ENCODE measurements around the gene CEP20.

The CEP20 gene

GRCh38 chr16:15825750-15826305 lies 62.6 kb downstream of the CEP20 start:
- Histone ChIP-seq H3K36me3 (ENCODE audit: insufficient read depth, low read depth, low read length) (no peaks in the 10 kb centered on the region), H3K4me1 (ENCODE audit: insufficient read depth, low read length) (no peaks in the 10 kb centered on the region), H3K27ac (ENCODE audit: low read length) (no peak overlapping the region), H3K27me3 (ENCODE audit: insufficient read depth, low read length) (no peaks in the 10 kb centered on the region), H3K9ac (ENCODE audit: low read depth, low read length) (no peak overlapping the region), H3K9me3 (ENCODE audit: insufficient read depth, low read depth, low read length) (no peaks in the 10 kb centered on the region), H3K4me3 (ENCODE audit: low read length) (no peak overlapping the region)

DNA sequence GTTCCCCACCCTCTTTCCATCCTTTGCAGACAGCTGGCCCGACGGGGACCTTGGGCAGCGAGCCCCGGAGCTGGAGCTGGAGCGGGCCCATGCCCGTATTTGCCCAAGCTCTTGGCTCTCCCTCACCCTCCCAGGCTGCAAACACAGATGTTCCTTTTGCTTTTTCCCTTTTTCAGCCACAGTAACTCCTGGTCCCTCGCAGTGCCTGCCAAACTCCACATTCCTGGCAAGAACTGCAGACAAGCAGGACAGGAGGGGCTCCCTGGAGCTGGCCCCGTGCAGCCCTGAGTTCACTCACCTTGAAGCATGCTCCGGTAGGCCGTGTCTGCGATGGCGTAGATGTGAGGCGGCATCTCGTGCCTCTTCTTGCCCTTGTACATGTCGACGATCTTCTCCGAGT lies 65.4 kb downstream of the CEP20 start:
- H3K27ac ChIP-seq (ENCODE audit: low read length): no peak overlapping the region
- H3K4me3 ChIP-seq (ENCODE audit: low read length): no peak overlapping the region
- H3K4me1 ChIP-seq (ENCODE audit: insufficient read depth, low read length): no peaks in the 10 kb centered on the region
- no peaks in the 10 kb centered on the region for H3K36me3 ChIP-seq (ENCODE audit: insufficient read depth, low read depth, low read length)
- no peak overlapping the region for H3K9ac ChIP-seq (ENCODE audit: low read depth, low read length)
- no peaks in the 10 kb centered on the region for H3K9me3 ChIP-seq (ENCODE audit: insufficient read depth, low read depth, low read length)
- no peaks in the 10 kb centered on the region for H3K27me3 ChIP-seq (ENCODE audit: insufficient read depth, low read length)

DNA sequence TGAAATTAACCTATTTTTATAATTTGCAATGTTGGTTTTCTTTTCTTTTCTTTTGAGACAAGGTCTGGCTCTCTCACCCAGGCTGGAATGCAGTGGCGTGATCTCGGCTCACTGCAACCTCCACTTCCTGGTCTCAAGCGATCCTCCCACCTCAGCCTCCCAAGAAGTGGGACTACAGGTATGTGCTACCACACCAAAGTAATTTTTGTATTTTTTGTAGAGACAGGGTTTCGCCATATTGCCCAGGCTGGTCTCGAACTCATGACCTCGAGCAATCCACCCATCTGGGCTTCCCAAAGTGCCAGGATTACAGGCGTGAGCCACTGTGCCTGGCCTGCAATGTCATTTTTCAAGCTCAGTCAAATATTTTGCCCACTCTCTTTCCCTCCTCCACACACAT lies 67.6 kb downstream of the CEP20 start:
- no peak overlapping the region for H3K27ac ChIP-seq (ENCODE audit: low read length)
- no peaks in the 10 kb centered on the region for H3K4me1 ChIP-seq (ENCODE audit: insufficient read depth, low read length)
- no peak overlapping the region for H3K4me3 ChIP-seq (ENCODE audit: low read length)
- H3K27me3 ChIP-seq (ENCODE audit: insufficient read depth, low read length): no peaks in the 10 kb centered on the region
- H3K9me3 ChIP-seq (ENCODE audit: insufficient read depth, low read depth, low read length): peaks cover 4% of the 10 kb centered on the region; the same call in 1 of the 2 replicates
- no peaks in the 10 kb centered on the region for H3K36me3 ChIP-seq (ENCODE audit: insufficient read depth, low read depth, low read length)
- H3K9ac ChIP-seq (ENCODE audit: low read depth, low read length): no peak overlapping the region

GRCh38 chr16:15819046-15819445 lies 69.4 kb downstream of the CEP20 start:
- peaks cover 9% of the 10 kb centered on the region; the same call in 1 of the 2 replicates for H3K9me3 ChIP-seq (ENCODE audit: insufficient read depth, low read depth, low read length)
- no peaks in the 10 kb centered on the region for H3K36me3 ChIP-seq (ENCODE audit: insufficient read depth, low read depth, low read length)
- no peak overlapping the region for H3K4me3 ChIP-seq (ENCODE audit: low read length)
- H3K4me1 ChIP-seq (ENCODE audit: insufficient read depth, low read length): no peaks in the 10 kb centered on the region
- H3K27ac ChIP-seq (ENCODE audit: low read length): no peak overlapping the region
- H3K9ac ChIP-seq (ENCODE audit: low read depth, low read length): no peak overlapping the region
- no peaks in the 10 kb centered on the region for H3K27me3 ChIP-seq (ENCODE audit: insufficient read depth, low read length)

DNA sequence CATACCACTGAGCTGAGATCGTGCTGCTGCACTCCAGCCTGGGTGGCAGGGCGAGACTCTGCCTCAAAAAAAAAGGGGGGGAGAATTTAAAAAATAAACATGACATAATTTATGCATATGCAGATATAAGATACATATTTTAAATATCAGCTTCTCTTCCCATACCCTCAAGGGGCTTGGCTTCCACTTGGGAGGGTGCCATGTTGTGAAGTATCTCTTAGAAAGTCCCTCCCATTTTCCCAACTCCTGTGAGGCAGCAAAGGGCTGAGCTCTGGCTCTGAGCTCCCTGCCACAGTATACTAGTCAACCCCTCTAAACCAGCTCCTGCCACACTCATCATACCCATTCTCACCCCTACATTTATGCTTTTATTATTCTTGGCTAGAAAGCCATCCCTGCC lies 71.0 kb downstream of the CEP20 start:
- Histone ChIP-seq H3K36me3 (ENCODE audit: insufficient read depth, low read depth, low read length) (no peaks in the 10 kb centered on the region), H3K9me3 (ENCODE audit: insufficient read depth, low read depth, low read length) (peaks cover 9% of the 10 kb centered on the region; the same call in 1 of the 2 replicates), H3K27ac (ENCODE audit: low read length) (no peak overlapping the region), H3K4me3 (ENCODE audit: low read length) (no peak overlapping the region), H3K4me1 (ENCODE audit: insufficient read depth, low read length) (no peaks in the 10 kb centered on the region), H3K27me3 (ENCODE audit: insufficient read depth, low read length) (no peaks in the 10 kb centered on the region), H3K9ac (ENCODE audit: low read depth, low read length) (no peak overlapping the region)

- Histone ChIP-seq H3K27ac (ENCODE audit: low read length) (no peak overlapping the region), H3K9ac (ENCODE audit: low read depth, low read length) (no peak overlapping the region), H3K27me3 (ENCODE audit: insufficient read depth, low read length) (no peaks in the 10 kb centered on the region), H3K4me3 (ENCODE audit: low read length) (no peak overlapping the region), H3K4me1 (ENCODE audit: insufficient read depth, low read length) (no peaks in the 10 kb centered on the region), H3K36me3 (ENCODE audit: insufficient read depth, low read depth, low read length) (no peaks in the 10 kb centered on the region), H3K9me3 (ENCODE audit: insufficient read depth, low read depth, low read length) (peaks cover 9% of the 10 kb centered on the region; the same call in 1 of the 2 replicates)
Measured at GRCh38 chr16:15816228-15816627, 72.2 kb downstream of the CEP20 start.
